IPS-15b (cell line): ENCODE data around the gene GULP1.
"Not testable (repeated sequence)": the region's sequence is repeated elsewhere in the genome, so short reads cannot be mapped to it uniquely, and the experiment has no call there.

Source experiments
- H3K27me3 ChIP-seq: one replicate; pipeline ENCODE4 v1.6.1; 2013; ENCODE audit warnings: low read length; ENCODE audit not compliant: control insufficient read depth, insufficient read depth
- H3K36me3 ChIP-seq: one replicate; pipeline ENCODE4 v1.6.1; 2013; ENCODE audit warnings: low read length; ENCODE audit not compliant: control insufficient read depth, insufficient read depth
- H3K4me1 ChIP-seq: one replicate; pipeline ENCODE4 v1.6.1; 2013; ENCODE audit warnings: mild to moderate bottlenecking, low read length; ENCODE audit not compliant: control insufficient read depth, insufficient read depth
- H3K4me3 ChIP-seq: one replicate; pipeline ENCODE4 v1.5.1; 2013; ENCODE audit warnings: low read depth, low read length
- H3K9ac ChIP-seq: one replicate; pipeline ENCODE4 v1.6.1; 2013; ENCODE audit warnings: low read depth, mild to moderate bottlenecking, low read length
- H3K9me3 ChIP-seq: one replicate; pipeline ENCODE4 v1.6.1; 2013; ENCODE audit warnings: mild to moderate bottlenecking, low read length; ENCODE audit not compliant: control insufficient read depth, insufficient read depth

The GULP1 gene

GRCh38 chr2:188276255-188276654 lies 15.4 kb upstream of the GULP1 start:
- no peak overlapping the region for H3K9ac ChIP-seq
- H3K4me3 ChIP-seq, result no peak overlapping the region
- H3K27me3 ChIP-seq, result no peaks in the 10 kb centered on the region
- H3K36me3 ChIP-seq, result no peaks in the 10 kb centered on the region
- H3K4me1 ChIP-seq, result peaks cover 25% of the 10 kb centered on the region
- no peaks in the 10 kb centered on the region for H3K9me3 ChIP-seq

GRCh38 chr2:188277786-188278185 lies 13.9 kb upstream of the GULP1 start:
- Histone ChIP-seq H3K9me3 (no peaks in the 10 kb centered on the region), H3K9ac (no peak overlapping the region), H3K4me3 (no peak overlapping the region), H3K27me3 (no peaks in the 10 kb centered on the region), H3K36me3 (no peaks in the 10 kb centered on the region), H3K4me1 (peaks cover 25% of the 10 kb centered on the region)

- H3K9me3 ChIP-seq, result no peaks in the 10 kb centered on the region
- peaks cover 25% of the 10 kb centered on the region for H3K4me1 ChIP-seq
- H3K4me3 ChIP-seq, result peak overlapping the region; percentile 23
- no peaks in the 10 kb centered on the region for H3K27me3 ChIP-seq
- H3K9ac ChIP-seq, result peak overlapping the region; percentile 38
- no peaks in the 10 kb centered on the region for H3K36me3 ChIP-seq
These were observed 13.1 kb upstream of the GULP1 start for GRCh38 chr2:188278388-188279092.

GRCh38 chr2:188279093-188279445 lies 12.6 kb upstream of the GULP1 start:
- no peak overlapping the region for H3K9ac ChIP-seq
- H3K4me1 ChIP-seq, result peaks cover 24% of the 10 kb centered on the region
- H3K36me3 ChIP-seq, result no peaks in the 10 kb centered on the region
- H3K27me3 ChIP-seq, result no peaks in the 10 kb centered on the region
- H3K9me3 ChIP-seq, result no peaks in the 10 kb centered on the region
- H3K4me3 ChIP-seq, result no peak overlapping the region

- H3K4me3 ChIP-seq, result no peak overlapping the region
- H3K4me1 ChIP-seq, result peaks cover 13% of the 10 kb centered on the region
- H3K9ac ChIP-seq, result no peak overlapping the region
- no peaks in the 10 kb centered on the region for H3K27me3 ChIP-seq
- H3K36me3 ChIP-seq, result no peaks in the 10 kb centered on the region
- H3K9me3 ChIP-seq, result no peaks in the 10 kb centered on the region
These were observed 10.9 kb upstream of the GULP1 start for GRCh38 chr2:188280811-188281222.

- Histone ChIP-seq H3K4me1 (peaks cover 10% of the 10 kb centered on the region), H3K9me3 (no peaks in the 10 kb centered on the region), H3K27me3 (no peaks in the 10 kb centered on the region), H3K36me3 (no peaks in the 10 kb centered on the region), H3K9ac (no peak overlapping the region), H3K4me3 (no peak overlapping the region)
These were observed 8.8 kb upstream of the GULP1 start for GRCh38 chr2:188282907-188283306.

- not testable (repeated sequence) for H3K27me3 ChIP-seq, H3K9ac ChIP-seq, H3K4me3 ChIP-seq, H3K4me1 ChIP-seq, H3K36me3 ChIP-seq, H3K9me3 ChIP-seq
These were observed 7.4 kb upstream of the GULP1 start for GRCh38 chr2:188284251-188284650.

- H3K27me3 ChIP-seq, result no peaks in the 10 kb centered on the region
- H3K9ac ChIP-seq, result no peak overlapping the region
- H3K4me3 ChIP-seq, result no peak overlapping the region
- H3K36me3 ChIP-seq, result no peaks in the 10 kb centered on the region
- no peaks in the 10 kb centered on the region for H3K9me3 ChIP-seq
- no peaks in the 10 kb centered on the region for H3K4me1 ChIP-seq
These were observed 6.6 kb upstream of the GULP1 start for GRCh38 chr2:188285049-188285448.

- H3K4me1 ChIP-seq, result no peaks in the 10 kb centered on the region
- H3K9ac ChIP-seq, result no peak overlapping the region
- H3K36me3 ChIP-seq, result no peaks in the 10 kb centered on the region
- no peaks in the 10 kb centered on the region for H3K27me3 ChIP-seq
- H3K4me3 ChIP-seq, result no peak overlapping the region
- no peaks in the 10 kb centered on the region for H3K9me3 ChIP-seq
These were observed 5.9 kb upstream of the GULP1 start for GRCh38 chr2:188285774-188286173.

GRCh38 chr2:188291142-188291616 lies 495 bp upstream of the GULP1 start:
- no peaks in the 10 kb centered on the region for H3K9me3 ChIP-seq
- H3K4me3 ChIP-seq, result peak overlapping the region; percentile 94
- H3K36me3 ChIP-seq, result no peaks in the 10 kb centered on the region
- H3K4me1 ChIP-seq, result no peaks in the 10 kb centered on the region
- H3K27me3 ChIP-seq, result no peaks in the 10 kb centered on the region
- H3K9ac ChIP-seq, result peak overlapping the region; percentile 97

GRCh38 chr2:188292348-188293239 lies 920 bp downstream of the GULP1 start:
- H3K9me3 ChIP-seq, result no peaks in the 10 kb centered on the region
- peak overlapping the region; percentile 94 for H3K4me3 ChIP-seq
- H3K4me1 ChIP-seq, result no peaks in the 10 kb centered on the region
- no peaks in the 10 kb centered on the region for H3K36me3 ChIP-seq
- H3K9ac ChIP-seq, result peak overlapping the region; percentile 97
- H3K27me3 ChIP-seq, result no peaks in the 10 kb centered on the region
